H1 (cell line): ENCODE data around the gene DOK1.

ENCODE experiments used
- ASH2L ChIP-seq: fragments of 200-600, 300-600 bp; sonication (generic); IDR thresholded peaks from one replicate; pipeline ENCODE4 v1.7.1; 2017; ENCODE audit warnings: low read length
- CREB1 ChIP-seq: IDR thresholded peaks from 2 replicates; pipeline ENCODE4 v1.6.1; 2012; ENCODE audit warnings: inconsistent platforms
- CTBP2 ChIP-seq: IDR thresholded peaks from 2 replicates; pipeline ENCODE4 v1.7.0; 2011; ENCODE audit warnings: borderline replicate concordance, mild to moderate bottlenecking, moderate library complexity, mixed read lengths, low read length; ENCODE audit not compliant: insufficient read depth, insufficient read length
- CTCF ChIP-seq, 3 experiments: IDR thresholded peaks; 1 replicate in 2 of 3; 2 replicates in 1 of 3; pipeline versions ENCODE4 v1.5.1 to v1.6.1; 2011; ENCODE audit warnings: low read length in 3 of 3, mild to moderate bottlenecking in 3 of 3, inconsistent platforms in 2 of 3, low read depth in 1 of 3, moderate library complexity in 1 of 3; ENCODE audit not compliant: insufficient read depth in 1 of 3; ENCODE audit errors: control extremely low read depth in 1 of 3
- EP300 ChIP-seq, 2 experiments: IDR thresholded peaks; 1 replicate in 1 of 2; 2 replicates in 1 of 2; pipeline ENCODE4 v1.6.1; 2011 to 2012; ENCODE audit warnings: low read depth in 2 of 2, low read length in 2 of 2, mild to moderate bottlenecking in 2 of 2, borderline replicate concordance in 1 of 2, inconsistent platforms in 1 of 2, moderate library complexity in 1 of 2
- POLR2A ChIP-seq, 2 experiments: IDR thresholded peaks; 1 replicate in 1 of 2; 2 replicates in 1 of 2; pipeline ENCODE4 v1.6.1; 2011; ENCODE audit warnings: low read depth in 2 of 2, low read length in 2 of 2, mild to moderate bottlenecking in 2 of 2; ENCODE audit errors: control extremely low read depth in 1 of 2
- POLR2AphosphoS5 ChIP-seq: IDR thresholded peaks from 2 replicates; pipeline ENCODE4 v1.6.1; 2011; ENCODE audit warnings: low read depth, low read length
- RNF2 ChIP-seq: fragments of 200-900, 300-1000 bp; sonication (generic); IDR thresholded peaks from 2 replicates; pipeline ENCODE4 v1.7.1; 2016; ENCODE audit warnings: borderline replicate concordance, low read depth, mild to moderate bottlenecking, antibody characterized with exemption, low read length; ENCODE audit not compliant: poor library complexity, severe bottlenecking; ENCODE audit errors: missing control alignments
- RXRA ChIP-seq: IDR thresholded peaks from 2 replicates; pipeline ENCODE4 v1.6.1; 2011; ENCODE audit warnings: low read depth, mild to moderate bottlenecking, low read length, moderate library complexity; ENCODE audit not compliant: insufficient read depth
- SIN3A ChIP-seq, 2 experiments: IDR thresholded peaks in 1 of 2; conservative IDR thresholded peaks in 1 of 2; 2 replicates each; pipeline ENCODE4 v1.6.1; 2011 to 2012; ENCODE audit warnings: low read length in 2 of 2, improper control_type of control experiment in 1 of 2, low read depth in 1 of 2, mild to moderate bottlenecking in 1 of 2
- SIX5 ChIP-seq: IDR thresholded peaks from 2 replicates; pipeline ENCODE4 v1.6.1; 2011; ENCODE audit warnings: mild to moderate bottlenecking, low read depth, low read length

- TF ChIP-seq CTBP2 (no peak), SIX5 (no peak), POLR2A (IDR thresholded peaks at IDR 0.05; ENCODE audit: control extremely low read depth in 1 of 2, low read depth in 2 of 2, low read length in 2 of 2) (no peak), CTCF (IDR thresholded peaks at IDR 0.05; ENCODE audit: control extremely low read depth in 1 of 3, insufficient read depth in 1 of 3, low read depth in 1 of 3, low read length in 3 of 3) (no peak), RXRA (no peak), RNF2 (no peak), EP300 (IDR thresholded peaks at IDR 0.05; ENCODE audit: borderline replicate concordance in 1 of 2, low read depth in 2 of 2, low read length in 2 of 2) (no peak), SIN3A (conservative IDR thresholded peaks at IDR 0.05 in 1 of 2, IDR thresholded peaks at IDR 0.05 in 1 of 2; ENCODE audit: low read depth in 1 of 2, low read length in 2 of 2) (0 out of 4 replicates have a peak, but pooled peaks of 1 of the 2 experiments have one; percentile 12), POLR2AphosphoS5 (no peak), CREB1 (0 out of 2 replicates have a peak, but pooled peaks have one; percentile 3), ASH2L (peak; percentile 87)
Observed at GRCh38 chr2:74507926-74508520, 46.5 kb upstream of the DOK1 start.
